Osteoblast (primary cell): ENCODE data around the gene ANGPT4. TPM values are rescaled to one million over a fixed set of nuclear protein-coding genes. Genes with fewer than 3 reads are reported as not detected.

Experiments
- DNase-seq: peaks from one replicate; pipeline ENCODE4 v3.0.0; 2011; ENCODE audit warnings: low spot score, mixed read lengths; ENCODE audit not compliant: insufficient read length; ENCODE audit errors: missing footprints
- H2AFZ ChIP-seq: 2 replicates; pipeline ENCODE4 v1.6.0; 2011; ENCODE audit warnings: mild to moderate bottlenecking, low read length
- H3K27ac ChIP-seq: 2 replicates; pipeline ENCODE4 v1.5.1; 2011; ENCODE audit warnings: mild to moderate bottlenecking, low read depth, low read length, moderate library complexity
- H3K27me3 ChIP-seq: 2 replicates; pipeline ENCODE4 v1.6.0; 2012; ENCODE audit warnings: mild to moderate bottlenecking, control low read depth, inconsistent platforms, low read length, moderate library complexity; ENCODE audit not compliant: insufficient read depth
- H3K36me3 ChIP-seq: 2 replicates; pipeline ENCODE4 v1.5.1; 2011; ENCODE audit warnings: mild to moderate bottlenecking, low read length, control low read depth, moderate library complexity; ENCODE audit not compliant: insufficient read depth
- H3K4me1 ChIP-seq: 2 replicates; pipeline ENCODE4 v1.5.1; 2011; ENCODE audit warnings: mild to moderate bottlenecking, low read length, control low read depth, moderate library complexity; ENCODE audit not compliant: insufficient read depth
- H3K4me2 ChIP-seq: 2 replicates; pipeline ENCODE4 v1.6.0; 2011; ENCODE audit warnings: mild to moderate bottlenecking, low read length; ENCODE audit not compliant: insufficient read depth
- H3K4me3 ChIP-seq: fragments of 200-600 bp; sonication (generic); 3 replicates; pipeline ENCODE4 v1.5.1; 2012; ENCODE audit warnings: mild to moderate bottlenecking, low read length, inconsistent platforms; ENCODE audit not compliant: insufficient read depth
- H3K79me2 ChIP-seq: 2 replicates; pipeline ENCODE4 v1.6.0; 2012; ENCODE audit warnings: mild to moderate bottlenecking, low read length, control low read depth, inconsistent platforms; ENCODE audit not compliant: insufficient read depth
- H3K9me3 ChIP-seq: 2 replicates; pipeline ENCODE4 v1.5.1; 2011; ENCODE audit warnings: low read depth, low read length, control low read depth
- H4K20me1 ChIP-seq: 2 replicates; pipeline ENCODE4 v1.6.0; 2012; ENCODE audit warnings: mild to moderate bottlenecking, low read length, control low read depth; ENCODE audit not compliant: insufficient read depth
- total RNA-seq: library from RNA; depleted of rRNA; stranded (reverse); fragments of >200 nt; gene quantifications from 2 replicates; pipeline ENCODE4 v1.2.3, GENCODE V29; 2012
- TF ChIP-seq, protein P1 (sequence below): IDR thresholded peaks from 2 replicates; pipeline ENCODE4 v1.5.1; 2011; ENCODE audit warnings: mild to moderate bottlenecking, low read depth, low read length, moderate library complexity; ENCODE audit errors: extremely low read depth

The ANGPT4 gene
- total RNA-seq, 1 donor: under 0.01 TPM

DNA sequence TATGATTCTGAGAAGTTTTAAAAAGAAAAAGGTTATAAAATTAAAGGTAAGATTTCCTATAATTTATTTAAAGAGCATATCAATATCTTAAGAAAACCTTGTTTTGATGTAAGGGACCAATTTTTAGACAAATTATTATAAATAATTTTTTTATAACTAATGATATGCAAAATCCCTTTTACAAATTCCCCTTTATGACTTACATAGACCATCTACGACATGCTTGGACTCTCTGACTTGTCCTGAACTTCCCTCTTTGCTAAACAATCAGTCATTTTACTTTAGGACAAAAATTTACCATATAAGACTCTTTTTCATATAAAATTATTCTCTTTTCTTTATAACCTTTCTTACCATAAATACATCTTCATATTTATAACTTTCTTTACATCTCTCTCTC lies 15.3 kb upstream of the ANGPT4 start:
- peaks cover 1% of the 10 kb centered on the region for H3K4me1 ChIP-seq
- no peaks in the 10 kb centered on the region for H3K36me3 ChIP-seq
- peaks cover 2% of the 10 kb centered on the region for H3K27me3 ChIP-seq
- no peak overlapping the region for H3K4me2 ChIP-seq
- no peak overlapping the region for H3K4me3 ChIP-seq
- no peak overlapping the region for H3K27ac ChIP-seq
- no peak overlapping the region for H2AFZ ChIP-seq
- peaks cover 5% of the 10 kb centered on the region for H3K9me3 ChIP-seq
- no peak for DNase-seq
- TF ChIP-seq, protein P1, sequence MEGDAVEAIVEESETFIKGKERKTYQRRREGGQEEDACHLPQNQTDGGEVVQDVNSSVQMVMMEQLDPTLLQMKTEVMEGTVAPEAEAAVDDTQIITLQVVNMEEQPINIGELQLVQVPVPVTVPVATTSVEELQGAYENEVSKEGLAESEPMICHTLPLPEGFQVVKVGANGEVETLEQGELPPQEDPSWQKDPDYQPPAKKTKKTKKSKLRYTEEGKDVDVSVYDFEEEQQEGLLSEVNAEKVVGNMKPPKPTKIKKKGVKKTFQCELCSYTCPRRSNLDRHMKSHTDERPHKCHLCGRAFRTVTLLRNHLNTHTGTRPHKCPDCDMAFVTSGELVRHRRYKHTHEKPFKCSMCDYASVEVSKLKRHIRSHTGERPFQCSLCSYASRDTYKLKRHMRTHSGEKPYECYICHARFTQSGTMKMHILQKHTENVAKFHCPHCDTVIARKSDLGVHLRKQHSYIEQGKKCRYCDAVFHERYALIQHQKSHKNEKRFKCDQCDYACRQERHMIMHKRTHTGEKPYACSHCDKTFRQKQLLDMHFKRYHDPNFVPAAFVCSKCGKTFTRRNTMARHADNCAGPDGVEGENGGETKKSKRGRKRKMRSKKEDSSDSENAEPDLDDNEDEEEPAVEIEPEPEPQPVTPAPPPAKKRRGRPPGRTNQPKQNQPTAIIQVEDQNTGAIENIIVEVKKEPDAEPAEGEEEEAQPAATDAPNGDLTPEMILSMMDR: no peak
- no peaks in the 10 kb centered on the region for H4K20me1 ChIP-seq
- no peaks in the 10 kb centered on the region for H3K79me2 ChIP-seq

DNA sequence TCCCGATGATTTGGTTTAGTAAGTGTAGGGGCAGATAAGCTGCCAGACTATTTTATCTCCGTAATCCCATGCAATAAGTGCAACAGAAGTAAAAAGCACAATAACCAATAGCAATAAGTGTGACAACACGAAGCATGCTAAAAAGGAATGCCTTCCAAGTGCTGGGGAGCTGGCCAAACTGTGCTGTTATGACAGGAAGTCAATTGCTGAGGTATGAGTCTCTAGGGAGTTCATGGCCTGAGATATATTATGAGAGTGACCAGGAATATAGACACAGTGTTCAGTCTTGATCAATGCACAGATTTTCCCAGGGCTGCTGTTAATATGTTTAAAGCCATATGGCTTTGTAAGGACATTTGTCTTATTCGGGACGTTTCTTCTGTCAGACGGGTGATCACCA lies 10.5 kb upstream of the ANGPT4 start:
- H4K20me1 ChIP-seq: no peaks in the 10 kb centered on the region
- no peaks in the 10 kb centered on the region for H3K9me3 ChIP-seq
- no peak overlapping the region for H3K4me2 ChIP-seq
- peaks cover 3% of the 10 kb centered on the region for H3K4me1 ChIP-seq
- no peak for DNase-seq
- no peaks in the 10 kb centered on the region for H3K36me3 ChIP-seq
- H2AFZ ChIP-seq: no peak overlapping the region
- H3K27ac ChIP-seq: no peak overlapping the region
- H3K27me3 ChIP-seq: peaks cover 4% of the 10 kb centered on the region
- TF ChIP-seq, protein P1: no peak
- H3K4me3 ChIP-seq: no peak overlapping the region
- no peaks in the 10 kb centered on the region for H3K79me2 ChIP-seq

DNA sequence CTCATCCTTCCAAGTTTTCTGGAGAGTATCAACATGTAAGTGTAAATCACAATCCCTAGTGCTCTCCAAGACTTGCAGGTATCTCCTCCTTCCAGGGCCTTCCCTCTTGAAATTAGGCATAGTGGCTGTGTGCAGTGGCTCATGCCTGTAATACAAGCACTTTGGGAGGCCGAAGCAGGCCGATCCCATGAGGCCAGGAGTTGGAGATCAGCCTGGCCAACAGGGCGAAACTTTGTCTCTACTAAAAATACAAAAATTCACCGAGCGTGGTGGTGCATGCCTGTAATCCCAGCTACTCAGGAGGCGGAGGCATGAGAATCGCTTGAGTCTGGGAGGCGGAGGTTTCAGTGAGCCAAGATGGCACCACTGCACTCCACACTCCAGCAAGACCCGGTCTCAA lies 9.4 kb upstream of the ANGPT4 start:
- no peaks in the 10 kb centered on the region for H3K79me2 ChIP-seq
- H3K27me3 ChIP-seq: peaks cover 4% of the 10 kb centered on the region
- no peaks in the 10 kb centered on the region for H3K36me3 ChIP-seq
- no peak for DNase-seq
- H3K9me3 ChIP-seq: no peaks in the 10 kb centered on the region
- no peak overlapping the region for H3K4me2 ChIP-seq
- no peak overlapping the region for H3K4me3 ChIP-seq
- H2AFZ ChIP-seq: no peak overlapping the region
- no peaks in the 10 kb centered on the region for H4K20me1 ChIP-seq
- H3K4me1 ChIP-seq: peaks cover 3% of the 10 kb centered on the region
- TF ChIP-seq, protein P1: no peak
- H3K27ac ChIP-seq: no peak overlapping the region

DNA sequence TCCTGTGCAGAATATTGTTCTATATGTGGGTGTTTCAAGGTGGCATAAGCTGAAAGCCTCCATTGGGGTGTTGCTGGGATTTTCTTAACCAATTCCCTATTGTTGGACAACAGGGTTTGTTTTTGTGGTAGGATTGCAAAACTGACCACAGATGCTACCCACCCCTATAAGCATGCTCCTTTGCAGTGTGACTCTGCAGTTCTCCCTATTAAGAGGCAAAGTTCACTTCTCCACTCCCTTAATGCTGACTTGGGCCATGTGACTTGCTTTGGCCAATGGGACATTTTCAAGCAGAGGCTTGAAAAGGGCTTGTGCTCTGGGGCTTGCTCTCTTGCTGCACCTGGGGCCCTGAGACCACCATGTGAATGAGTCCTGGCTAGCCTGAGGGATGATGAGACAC lies 8.5 kb upstream of the ANGPT4 start:
- peaks cover 4% of the 10 kb centered on the region for H3K27me3 ChIP-seq
- H3K4me1 ChIP-seq: peaks cover 3% of the 10 kb centered on the region
- no peaks in the 10 kb centered on the region for H3K36me3 ChIP-seq
- no peak overlapping the region for H3K4me2 ChIP-seq
- H3K27ac ChIP-seq: no peak overlapping the region
- H3K79me2 ChIP-seq: no peaks in the 10 kb centered on the region
- TF ChIP-seq, protein P1: no peak
- no peak for DNase-seq
- H3K9me3 ChIP-seq: no peaks in the 10 kb centered on the region
- H4K20me1 ChIP-seq: no peaks in the 10 kb centered on the region
- no peak overlapping the region for H3K4me3 ChIP-seq
- no peak overlapping the region for H2AFZ ChIP-seq
